Fibroblast of lung (primary cell): ENCODE data around the gene GSE1. TPM values are rescaled to one million over a fixed set of nuclear protein-coding genes. Genes with fewer than 3 reads are reported as not detected.

Experiments used
- DNase-seq, 2 donors: peaks; one replicate each; pipeline versions ENCODE4 v3.0.0 to v3.0.0-alpha.2; 2010; ENCODE audit warnings: low read depth in 2 of 2
- H2AFZ ChIP-seq: 2 replicates; pipeline ENCODE4 v1.5.1; 2012; ENCODE audit warnings: low read length, control low read depth, inconsistent platforms
- H3K27ac ChIP-seq: 2 replicates; pipeline ENCODE4 v1.5.1; 2011; ENCODE audit warnings: low read length, control low read depth; ENCODE audit not compliant: insufficient read depth
- H3K27me3 ChIP-seq: 2 replicates; pipeline ENCODE4 v1.5.1; 2011; ENCODE audit warnings: mild to moderate bottlenecking, low read length; ENCODE audit not compliant: control insufficient read depth, insufficient read depth
- H3K36me3 ChIP-seq: 2 replicates; pipeline ENCODE4 v1.5.1; 2011; ENCODE audit warnings: low read length; ENCODE audit not compliant: control insufficient read depth, insufficient read depth
- H3K4me1 ChIP-seq: 2 replicates; pipeline ENCODE4 v1.5.1; 2011; ENCODE audit warnings: low read length; ENCODE audit not compliant: control insufficient read depth, insufficient read depth; ENCODE audit errors: extremely low read depth
- H3K4me2 ChIP-seq: 2 replicates; pipeline ENCODE4 v1.5.1; 2011; ENCODE audit warnings: low read length, control low read depth; ENCODE audit not compliant: insufficient read depth; ENCODE audit errors: extremely low read depth
- H3K4me3 ChIP-seq, 4 experiments: fragments of 200-600 bp in 1 of 4; sonication (generic) in 1 of 4; replicated peaks in 1 of 4; 2 replicates each; pipeline ENCODE4 v1.5.1; 2011 to 2016; ENCODE audit warnings: low read length in 4 of 4, low read depth in 3 of 4, mild to moderate bottlenecking in 3 of 4, control low read depth in 2 of 4, inconsistent platforms in 1 of 4, mixed read lengths in 1 of 4; ENCODE audit not compliant: insufficient read depth in 1 of 4; ENCODE audit errors: control extremely low read depth in 1 of 4
- H3K79me2 ChIP-seq: 2 replicates; pipeline ENCODE4 v1.5.1; 2012; ENCODE audit warnings: mild to moderate bottlenecking, low read length, inconsistent platforms; ENCODE audit not compliant: control insufficient read depth, insufficient read depth
- H3K9ac ChIP-seq: 2 replicates; pipeline ENCODE4 v1.5.1; 2011; ENCODE audit warnings: mild to moderate bottlenecking, low read length, control low read depth; ENCODE audit not compliant: insufficient read depth
- H3K9me3 ChIP-seq: 2 replicates; pipeline ENCODE4 v1.5.1; 2012; ENCODE audit warnings: low read depth, low read length; ENCODE audit not compliant: control insufficient read depth, insufficient read depth
- H4K20me1 ChIP-seq: 2 replicates; pipeline ENCODE4 v1.5.1; 2011; ENCODE audit warnings: low read length; ENCODE audit not compliant: control insufficient read depth, insufficient read depth; ENCODE audit errors: extremely low read depth
- CTCF ChIP-seq, 2 donors: IDR thresholded peaks in 1 of 2; conservative IDR thresholded peaks in 1 of 2; 1 replicate in 1 of 2; 2 replicates in 1 of 2; pipeline ENCODE4 v1.5.1; 2011 to 2012; ENCODE audit warnings: low read length in 2 of 2, control low read depth in 1 of 2, inconsistent platforms in 1 of 2, low read depth in 1 of 2, mild to moderate bottlenecking in 1 of 2
- EZH2 ChIP-seq: IDR thresholded peaks from 2 replicates; pipeline ENCODE4 v1.5.1; 2012; ENCODE audit warnings: low read length, control low read depth, mild to moderate bottlenecking; ENCODE audit errors: missing control alignments
- polyA plus RNA-seq, 2 donors: library from polyadenylated mRNA; depleted of rRNA in 1 of 2; stranded (reverse) in 1 of 2; unstranded in 1 of 2; fragments of >200 nt; gene quantifications; 2 replicates each; pipeline ENCODE4 v1.2.1, GENCODE V29; 2011 to 2012; ENCODE audit warnings: missing spikeins in 1 of 2
- total RNA-seq: library from RNA; depleted of rRNA; stranded (reverse); fragments of >200 nt; gene quantifications from 2 replicates; pipeline ENCODE4 v1.2.1, GENCODE V29; 2014

GSE1 gene
- total and polyA plus RNA-seq, 2 donors (not counting 1 experiment from before 2014, with no cell fraction given): 11.0 to 35.7 TPM

- Histone ChIP-seq H3K79me2 (no peaks in the 10 kb centered on the region), H3K4me2 (no peak overlapping the region), H3K4me3 (no peak overlapping the region), H3K27ac (no peak overlapping the region), H3K9me3 (no peaks in the 10 kb centered on the region), H4K20me1 (no peaks in the 10 kb centered on the region), H3K27me3 (peaks cover 6% of the 10 kb centered on the region), H2AFZ (no peak overlapping the region), H3K4me1 (peaks cover 3% of the 10 kb centered on the region), H3K36me3 (no peaks in the 10 kb centered on the region), H3K9ac (no peak overlapping the region)
- DNase-seq: no peak
- no peak for TF ChIP-seq CTCF (conservative IDR thresholded peaks at IDR 0.05 in 1 of 2, IDR thresholded peaks at IDR 0.05 in 1 of 2; ENCODE audit: low read depth in 1 of 2, low read length in 2 of 2)
- no peak for TF ChIP-seq EZH2
These were observed 76.8 kb downstream of the GSE1 start for GRCh38 chr16:85689950-85690320.

GRCh38 chr16:85690469-85691064 is 77.4 kb downstream of the GSE1 start:
- no peak for DNase-seq
- no peaks in the 10 kb centered on the region for H4K20me1 ChIP-seq
- H3K4me1 ChIP-seq: peaks cover 3% of the 10 kb centered on the region
- H3K9me3 ChIP-seq: no peaks in the 10 kb centered on the region
- H3K27me3 ChIP-seq: peaks cover 8% of the 10 kb centered on the region
- no peak overlapping the region for H3K9ac ChIP-seq
- H3K79me2 ChIP-seq: no peaks in the 10 kb centered on the region
- no peak overlapping the region for H3K4me3 ChIP-seq
- H3K36me3 ChIP-seq: no peaks in the 10 kb centered on the region
- TF ChIP-seq CTCF (conservative IDR thresholded peaks at IDR 0.05 in 1 of 2, IDR thresholded peaks at IDR 0.05 in 1 of 2; ENCODE audit: low read depth in 1 of 2, low read length in 2 of 2): no peak
- TF ChIP-seq EZH2: no peak
- no peak overlapping the region for H3K4me2 ChIP-seq
- H2AFZ ChIP-seq: no peak overlapping the region
- no peak overlapping the region for H3K27ac ChIP-seq

GRCh38 chr16:85695196-85696128 is 82.3 kb downstream of the GSE1 start:
- no peak for DNase-seq
- no peaks in the 10 kb centered on the region for H3K4me1 ChIP-seq
- H3K4me3 ChIP-seq: no peak overlapping the region
- no peaks in the 10 kb centered on the region for H3K79me2 ChIP-seq
- no peak overlapping the region for H3K27ac ChIP-seq
- TF ChIP-seq CTCF (conservative IDR thresholded peaks at IDR 0.05 in 1 of 2, IDR thresholded peaks at IDR 0.05 in 1 of 2; ENCODE audit: low read depth in 1 of 2, low read length in 2 of 2) (no peak), EZH2 (no peak)
- no peaks in the 10 kb centered on the region for H3K9me3 ChIP-seq
- H3K36me3 ChIP-seq: no peaks in the 10 kb centered on the region
- no peaks in the 10 kb centered on the region for H4K20me1 ChIP-seq
- peaks cover 19% of the 10 kb centered on the region for H3K27me3 ChIP-seq
- no peak overlapping the region for H3K4me2 ChIP-seq
- H2AFZ ChIP-seq: no peak overlapping the region
- H3K9ac ChIP-seq: no peak overlapping the region
